Osteoblast (primary cell): ENCODE data around the gene PGC. TPM values are rescaled to one million over a fixed set of nuclear protein-coding genes. Genes with fewer than 3 reads are reported as not detected.
A peak's percentile ranks its signal among the peaks of the same experiment; 100 is the strongest.

Source experiments
- DNase-seq: peaks from one replicate; pipeline ENCODE4 v3.0.0; 2011; ENCODE audit warnings: low spot score, mixed read lengths; ENCODE audit not compliant: insufficient read length; ENCODE audit errors: missing footprints
- H2AFZ ChIP-seq: 2 replicates; pipeline ENCODE4 v1.6.0; 2011; ENCODE audit warnings: mild to moderate bottlenecking, low read length
- H3K27ac ChIP-seq: 2 replicates; pipeline ENCODE4 v1.5.1; 2011; ENCODE audit warnings: mild to moderate bottlenecking, low read depth, low read length, moderate library complexity
- H3K27me3 ChIP-seq: 2 replicates; pipeline ENCODE4 v1.6.0; 2012; ENCODE audit warnings: mild to moderate bottlenecking, control low read depth, inconsistent platforms, low read length, moderate library complexity; ENCODE audit not compliant: insufficient read depth
- H3K36me3 ChIP-seq: 2 replicates; pipeline ENCODE4 v1.5.1; 2011; ENCODE audit warnings: mild to moderate bottlenecking, low read length, control low read depth, moderate library complexity; ENCODE audit not compliant: insufficient read depth
- H3K4me1 ChIP-seq: 2 replicates; pipeline ENCODE4 v1.5.1; 2011; ENCODE audit warnings: mild to moderate bottlenecking, low read length, control low read depth, moderate library complexity; ENCODE audit not compliant: insufficient read depth
- H3K4me2 ChIP-seq: 2 replicates; pipeline ENCODE4 v1.6.0; 2011; ENCODE audit warnings: mild to moderate bottlenecking, low read length; ENCODE audit not compliant: insufficient read depth
- H3K4me3 ChIP-seq: fragments of 200-600 bp; sonication (generic); 3 replicates; pipeline ENCODE4 v1.5.1; 2012; ENCODE audit warnings: mild to moderate bottlenecking, low read length, inconsistent platforms; ENCODE audit not compliant: insufficient read depth
- H3K79me2 ChIP-seq: 2 replicates; pipeline ENCODE4 v1.6.0; 2012; ENCODE audit warnings: mild to moderate bottlenecking, low read length, control low read depth, inconsistent platforms; ENCODE audit not compliant: insufficient read depth
- H3K9me3 ChIP-seq: 2 replicates; pipeline ENCODE4 v1.5.1; 2011; ENCODE audit warnings: low read depth, low read length, control low read depth
- H4K20me1 ChIP-seq: 2 replicates; pipeline ENCODE4 v1.6.0; 2012; ENCODE audit warnings: mild to moderate bottlenecking, low read length, control low read depth; ENCODE audit not compliant: insufficient read depth
- CTCF ChIP-seq: IDR thresholded peaks from 2 replicates; pipeline ENCODE4 v1.5.1; 2011; ENCODE audit warnings: mild to moderate bottlenecking, low read depth, low read length, moderate library complexity; ENCODE audit errors: extremely low read depth
- total RNA-seq: library from RNA; depleted of rRNA; stranded (reverse); fragments of >200 nt; gene quantifications from 2 replicates; pipeline ENCODE4 v1.2.3, GENCODE V29; 2012

The PGC gene
- total RNA-seq, 1 donor = not detected

- no peak overlapping the region for H3K27ac ChIP-seq
- H3K4me1 ChIP-seq = peaks cover 11% of the 10 kb centered on the region
- no peaks in the 10 kb centered on the region for H3K9me3 ChIP-seq
- H3K79me2 ChIP-seq = no peaks in the 10 kb centered on the region
- no peaks in the 10 kb centered on the region for H3K36me3 ChIP-seq
- H3K4me2 ChIP-seq = no peak overlapping the region
- H3K4me3 ChIP-seq = no peak overlapping the region
- H4K20me1 ChIP-seq = peaks cover 19% of the 10 kb centered on the region
- TF ChIP-seq CTCF = no peak
- H3K27me3 ChIP-seq = no peaks in the 10 kb centered on the region
- no peak overlapping the region for H2AFZ ChIP-seq
- DNase-seq = peak; percentile 54
Observed at GRCh38 chr6:41692080-41692675, 55.0 kb downstream of the PGC start.

- peak; percentile 36 for DNase-seq
- Histone ChIP-seq H3K79me2 (no peaks in the 10 kb centered on the region), H2AFZ (no peak overlapping the region), H3K9me3 (no peaks in the 10 kb centered on the region), H3K27ac (no peak overlapping the region), H3K4me2 (no peak overlapping the region), H3K4me3 (no peak overlapping the region), H3K4me1 (peaks cover 11% of the 10 kb centered on the region), H3K27me3 (no peaks in the 10 kb centered on the region), H4K20me1 (peaks cover 19% of the 10 kb centered on the region), H3K36me3 (no peaks in the 10 kb centered on the region)
- TF ChIP-seq CTCF = no peak
Observed at GRCh38 chr6:41691426-41692079, 55.6 kb downstream of the PGC start.

- Histone ChIP-seq H4K20me1 (peaks cover 19% of the 10 kb centered on the region), H3K27ac (no peak overlapping the region), H3K27me3 (no peaks in the 10 kb centered on the region), H2AFZ (no peak overlapping the region), H3K4me3 (no peak overlapping the region), H3K79me2 (no peaks in the 10 kb centered on the region), H3K4me1 (peaks cover 11% of the 10 kb centered on the region), H3K4me2 (no peak overlapping the region), H3K9me3 (no peaks in the 10 kb centered on the region), H3K36me3 (peaks cover 2% of the 10 kb centered on the region)
- DNase-seq = peak; percentile 53
- no peak for TF ChIP-seq CTCF
Observed at GRCh38 chr6:41690541-41691330, 56.5 kb downstream of the PGC start.
